HUES48 (cell line): ENCODE results near the gene MICAL2.

Experiments used
- H3K27ac ChIP-seq: one replicate; pipeline ENCODE4 v1.7.0; 2013; ENCODE audit warnings: low read depth, low read length, inconsistent platforms
- H3K27me3 ChIP-seq: 2 replicates; pipeline ENCODE4 v1.6.1; 2013; ENCODE audit warnings: mild to moderate bottlenecking, low read length; ENCODE audit not compliant: control insufficient read depth, insufficient read depth
- H3K36me3 ChIP-seq: 2 replicates; pipeline ENCODE4 v1.6.1; 2013; ENCODE audit warnings: low read length; ENCODE audit not compliant: control insufficient read depth, insufficient read depth
- H3K4me1 ChIP-seq: 2 replicates; pipeline ENCODE4 v1.6.1; 2013; ENCODE audit warnings: mild to moderate bottlenecking, low read length; ENCODE audit not compliant: control insufficient read depth, insufficient read depth
- H3K4me3 ChIP-seq: 2 replicates; pipeline ENCODE4 v1.5.1; 2013; ENCODE audit warnings: mild to moderate bottlenecking, low read depth, low read length
- H3K9ac ChIP-seq: 2 replicates; pipeline ENCODE4 v1.6.1; 2013; ENCODE audit warnings: mild to moderate bottlenecking, low read depth, low read length, moderate library complexity
- H3K9me3 ChIP-seq: 2 replicates; pipeline ENCODE4 v1.6.1; 2013; ENCODE audit warnings: low read length; ENCODE audit not compliant: control insufficient read depth, insufficient read depth

MICAL2 gene

GRCh38 chr11:12288931-12289666 lies 178.7 kb downstream of the MICAL2 start:
- H3K4me1 ChIP-seq: peaks cover 7% of the 10 kb centered on the region; the same call in 1 of the 2 replicates
- H3K27me3 ChIP-seq: no peaks in the 10 kb centered on the region
- H3K4me3 ChIP-seq: no peak overlapping the region
- no peaks in the 10 kb centered on the region for H3K36me3 ChIP-seq
- H3K27ac ChIP-seq: no peak overlapping the region
- H3K9ac ChIP-seq: no peak overlapping the region
- H3K9me3 ChIP-seq: no peaks in the 10 kb centered on the region

GRCh38 chr11:12289667-12290476 lies 179.5 kb downstream of the MICAL2 start:
- no peaks in the 10 kb centered on the region for H3K27me3 ChIP-seq
- H3K4me3 ChIP-seq: no peak overlapping the region
- H3K9ac ChIP-seq: no peak overlapping the region
- no peaks in the 10 kb centered on the region for H3K36me3 ChIP-seq
- H3K9me3 ChIP-seq: no peaks in the 10 kb centered on the region
- H3K27ac ChIP-seq: no peak overlapping the region
- peaks cover 7% of the 10 kb centered on the region; the same call in 1 of the 2 replicates for H3K4me1 ChIP-seq

GRCh38 chr11:12290477-12290922 lies 180.1 kb downstream of the MICAL2 start:
- no peak overlapping the region for H3K4me3 ChIP-seq
- peaks cover 7% of the 10 kb centered on the region; the same call in 1 of the 2 replicates for H3K4me1 ChIP-seq
- no peaks in the 10 kb centered on the region for H3K9me3 ChIP-seq
- H3K27me3 ChIP-seq: no peaks in the 10 kb centered on the region
- no peak overlapping the region for H3K9ac ChIP-seq
- H3K36me3 ChIP-seq: no peaks in the 10 kb centered on the region
- no peak overlapping the region for H3K27ac ChIP-seq

GRCh38 chr11:12291313-12291712 lies 180.9 kb downstream of the MICAL2 start:
- H3K27me3 ChIP-seq: no peaks in the 10 kb centered on the region
- H3K36me3 ChIP-seq: no peaks in the 10 kb centered on the region
- peaks cover 7% of the 10 kb centered on the region; the same call in 1 of the 2 replicates for H3K4me1 ChIP-seq
- H3K9ac ChIP-seq: no peak overlapping the region
- H3K9me3 ChIP-seq: no peaks in the 10 kb centered on the region
- no peak overlapping the region for H3K27ac ChIP-seq
- no peak overlapping the region for H3K4me3 ChIP-seq

- Histone ChIP-seq H3K27me3 (no peaks in the 10 kb centered on the region), H3K9me3 (no peaks in the 10 kb centered on the region), H3K4me3 (no peak overlapping the region), H3K27ac (no peak overlapping the region), H3K4me1 (peaks cover 7% of the 10 kb centered on the region; the same call in 1 of the 2 replicates), H3K36me3 (no peaks in the 10 kb centered on the region), H3K9ac (no peak overlapping the region)
These were observed 181.4 kb downstream of the MICAL2 start for GRCh38 chr11:12291766-12292165.

GRCh38 chr11:12292766-12293165 lies 182.4 kb downstream of the MICAL2 start:
- H3K36me3 ChIP-seq: no peaks in the 10 kb centered on the region
- no peaks in the 10 kb centered on the region for H3K27me3 ChIP-seq
- H3K9me3 ChIP-seq: no peaks in the 10 kb centered on the region
- H3K4me3 ChIP-seq: no peak overlapping the region
- no peak overlapping the region for H3K27ac ChIP-seq
- H3K4me1 ChIP-seq: peaks cover 3% of the 10 kb centered on the region; the same call in 1 of the 2 replicates
- H3K9ac ChIP-seq: no peak overlapping the region

- H3K27me3 ChIP-seq: no peaks in the 10 kb centered on the region
- no peaks in the 10 kb centered on the region for H3K4me1 ChIP-seq
- no peaks in the 10 kb centered on the region for H3K36me3 ChIP-seq
- no peak overlapping the region for H3K4me3 ChIP-seq
- H3K9ac ChIP-seq: no peak overlapping the region
- no peaks in the 10 kb centered on the region for H3K9me3 ChIP-seq
- no peak overlapping the region for H3K27ac ChIP-seq
These were observed 183.1 kb downstream of the MICAL2 start for GRCh38 chr11:12293486-12293885.

GRCh38 chr11:12294613-12295012 lies 184.2 kb downstream of the MICAL2 start:
- Histone ChIP-seq H3K4me1 (no peaks in the 10 kb centered on the region), H3K4me3 (no peak overlapping the region), H3K36me3 (no peaks in the 10 kb centered on the region), H3K9ac (no peak overlapping the region), H3K27ac (no peak overlapping the region), H3K27me3 (no peaks in the 10 kb centered on the region), H3K9me3 (no peaks in the 10 kb centered on the region; the same call in 1 of the 2 replicates)

- H3K4me3 ChIP-seq: no peak overlapping the region
- no peaks in the 10 kb centered on the region for H3K27me3 ChIP-seq
- H3K9ac ChIP-seq: no peak overlapping the region
- no peaks in the 10 kb centered on the region for H3K36me3 ChIP-seq
- H3K9me3 ChIP-seq: no peaks in the 10 kb centered on the region; the same call in 1 of the 2 replicates
- no peaks in the 10 kb centered on the region for H3K4me1 ChIP-seq
- no peak overlapping the region for H3K27ac ChIP-seq
These were observed 185.6 kb downstream of the MICAL2 start for GRCh38 chr11:12295943-12296342.

GRCh38 chr11:12298610-12299009 lies 188.2 kb downstream of the MICAL2 start:
- Histone ChIP-seq H3K36me3 (no peaks in the 10 kb centered on the region), H3K9me3 (no peaks in the 10 kb centered on the region; the same call in 1 of the 2 replicates), H3K4me3 (no peak overlapping the region), H3K4me1 (no peaks in the 10 kb centered on the region), H3K9ac (no peak overlapping the region), H3K27ac (no peak overlapping the region), H3K27me3 (no peaks in the 10 kb centered on the region)

- H3K27me3 ChIP-seq: no peaks in the 10 kb centered on the region
- H3K9me3 ChIP-seq: no peaks in the 10 kb centered on the region; the same call in 1 of the 2 replicates
- no peak overlapping the region for H3K9ac ChIP-seq
- no peaks in the 10 kb centered on the region for H3K4me1 ChIP-seq
- no peaks in the 10 kb centered on the region for H3K36me3 ChIP-seq
- no peak overlapping the region for H3K27ac ChIP-seq
- no peak overlapping the region for H3K4me3 ChIP-seq
These were observed 191.0 kb downstream of the MICAL2 start for GRCh38 chr11:12301379-12301778.
